Measurements from ENCODE around the gene CETP.
"Not testable (repeated sequence)": the region's sequence is repeated elsewhere in the genome, so short reads cannot be mapped to it uniquely, and the experiment has no call there.

CETP gene

GRCh38 chr16:56960681-56961281 is 969 bp upstream of the CETP start:
- no peak for DNase-seq

DNA sequence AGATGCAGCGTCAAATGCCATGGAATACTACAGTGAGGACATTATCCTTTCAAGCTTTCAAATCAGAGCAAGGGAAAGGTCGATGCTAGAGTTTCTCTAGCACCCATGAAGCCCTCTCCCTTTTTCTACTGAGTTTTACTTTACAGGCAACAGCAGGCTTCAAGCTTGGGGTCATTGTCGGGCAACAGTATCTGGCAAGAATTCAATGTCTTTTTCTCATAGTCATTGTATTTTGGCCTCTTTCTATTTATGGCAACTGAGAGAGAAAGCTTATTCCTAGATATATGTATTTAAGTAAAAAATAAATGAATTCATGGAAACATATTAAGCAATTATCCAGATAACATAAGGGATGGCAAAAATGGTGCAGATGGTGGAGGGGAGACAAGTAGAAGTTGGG is 364 bp upstream of the CETP start:
- no peak for DNase-seq

DNA sequence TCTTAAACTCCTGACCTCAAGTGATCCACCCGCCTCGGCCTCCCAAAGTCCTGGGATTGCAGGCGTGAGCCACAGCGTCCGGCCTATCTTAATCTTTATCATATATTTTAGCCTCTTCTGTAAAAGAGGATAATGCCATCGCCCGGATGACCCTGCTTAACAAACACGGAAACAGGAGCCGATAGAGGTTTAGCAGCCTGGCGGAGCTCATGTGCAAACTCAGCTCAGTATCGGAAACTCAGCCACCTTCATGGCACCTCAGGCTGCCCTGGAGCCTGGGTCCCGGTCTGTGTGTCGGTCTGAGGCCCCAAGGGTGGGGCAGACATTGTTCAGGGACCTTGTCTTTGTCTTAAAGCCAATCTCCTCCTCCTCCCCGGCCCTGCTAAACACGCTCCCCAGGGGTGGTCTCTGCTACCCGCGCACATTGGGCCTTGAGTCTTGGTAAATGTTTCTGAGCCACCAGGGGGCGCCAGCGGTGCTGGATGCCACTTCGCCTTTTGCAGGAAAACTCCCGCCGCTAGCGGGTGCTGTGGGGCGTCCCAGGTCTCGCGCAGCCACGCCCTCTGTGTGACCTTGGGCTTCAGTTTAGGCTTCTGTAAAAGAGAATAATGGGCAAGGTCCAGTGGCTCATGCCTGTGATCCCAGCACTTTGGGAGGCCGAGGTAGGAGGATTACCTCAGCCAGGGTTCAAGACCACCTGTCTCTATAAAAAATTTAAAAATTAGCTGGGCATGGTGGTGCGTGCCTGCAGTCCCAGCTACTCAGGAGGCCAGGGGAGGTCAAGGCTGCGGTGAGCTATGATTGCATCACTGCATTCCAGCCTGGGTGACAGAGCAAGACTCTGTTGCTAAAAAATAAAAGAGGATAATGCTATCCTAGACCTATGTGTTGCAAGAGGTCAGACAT is 2.7 kb downstream of the CETP start:
- no peak for DNase-seq

GRCh38 chr16:56965149-56966092 is 3.7 kb downstream of the CETP start:
- DNase-seq, result no peak

DNA sequence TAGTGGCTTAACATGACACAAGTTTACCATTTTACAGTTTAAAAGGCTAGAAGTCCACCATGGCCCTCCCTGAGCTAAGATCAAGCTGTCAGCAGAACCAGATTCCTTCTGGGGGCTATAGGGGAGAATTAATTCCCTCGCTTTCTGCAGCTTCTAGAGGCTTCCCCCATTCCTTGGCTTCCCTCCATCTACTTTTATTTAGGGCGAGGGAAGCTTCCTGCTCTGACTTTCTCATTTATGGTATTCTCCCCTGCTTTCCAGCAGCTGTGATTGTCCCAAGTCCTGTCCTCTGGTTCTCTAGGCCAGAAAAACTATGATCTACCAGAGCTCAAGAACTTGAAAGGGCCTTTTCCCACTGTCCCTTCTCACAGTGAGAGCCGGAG is 4.3 kb downstream of the CETP start:
- DNase-seq, result no peak

DNA sequence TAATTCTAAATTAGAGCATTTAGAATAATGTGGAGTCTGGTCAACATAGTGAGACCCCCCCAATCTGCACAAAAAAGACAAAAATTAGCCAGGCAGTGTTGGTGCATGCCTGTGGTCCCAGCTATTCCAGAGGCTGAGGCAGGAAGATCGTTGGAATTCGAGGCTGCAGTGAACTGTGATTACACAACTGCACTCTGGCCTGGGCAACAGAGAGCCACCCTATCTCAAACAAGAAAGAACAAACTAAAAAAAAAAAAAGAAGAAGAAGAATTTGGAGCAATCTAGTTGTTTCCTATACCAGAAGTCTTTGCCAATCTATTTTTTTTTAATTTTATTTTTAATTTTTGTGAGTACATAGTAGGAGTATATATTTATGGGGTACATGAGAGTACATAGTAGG is 6.0 kb downstream of the CETP start:
- no peak for DNase-seq

DNA sequence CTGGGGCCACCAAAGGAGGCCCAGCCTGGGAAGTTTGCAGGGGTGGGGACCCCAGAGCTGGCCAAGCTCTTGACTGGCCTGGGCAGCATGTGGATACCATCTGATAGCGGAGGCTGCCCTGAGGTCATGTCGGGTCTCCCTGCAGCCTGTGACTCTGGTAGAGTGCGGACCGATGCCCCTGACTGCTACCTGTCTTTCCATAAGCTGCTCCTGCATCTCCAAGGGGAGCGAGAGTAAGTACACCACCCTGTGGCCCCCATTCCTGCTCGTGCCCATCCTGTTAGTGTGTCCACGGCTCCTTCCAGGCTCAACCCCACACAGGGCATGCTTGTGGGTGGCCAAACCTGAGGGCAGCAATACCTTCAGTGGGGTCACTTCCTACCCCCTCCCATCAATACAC is 8.0 kb downstream of the CETP start:
- no peak for DNase-seq

- no peak for DNase-seq
Observed at GRCh38 chr16:56970934-56971767, 9.4 kb downstream of the CETP start.

GRCh38 chr16:56971768-56972043 is 10.0 kb downstream of the CETP start:
- no peak for DNase-seq

- DNase-seq, result no peak
Observed at GRCh38 chr16:56972403-56973293, 10.9 kb downstream of the CETP start.

- no peak for DNase-seq
Observed at GRCh38 chr16:56973294-56973689, 11.5 kb downstream of the CETP start.

GRCh38 chr16:56973899-56974298 is 12.1 kb downstream of the CETP start:
- not testable (repeated sequence) for DNase-seq

GRCh38 chr16:56974549-56975300 is 13.0 kb downstream of the CETP start:
- DNase-seq, result no peak

DNA sequence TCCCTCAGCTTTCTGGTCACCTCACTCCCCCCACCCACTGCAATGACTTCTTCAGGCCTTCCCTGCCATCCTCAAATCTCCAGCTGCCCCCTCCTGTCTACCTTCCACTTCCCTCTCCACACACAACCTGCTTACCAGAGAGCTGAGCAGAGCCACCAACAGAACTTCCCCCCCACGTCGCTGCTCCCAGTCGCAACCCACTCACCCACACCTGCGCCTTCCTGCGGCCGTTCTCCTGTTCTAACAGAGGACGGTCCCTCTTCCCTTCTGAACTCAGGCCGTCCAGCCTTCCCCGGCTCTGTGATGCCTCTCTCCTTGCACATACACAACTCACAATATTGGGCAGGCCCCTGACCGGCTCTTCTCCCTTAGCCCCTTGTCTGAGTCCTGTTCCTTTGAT is 14.0 kb downstream of the CETP start:
- no peak for DNase-seq

DNA sequence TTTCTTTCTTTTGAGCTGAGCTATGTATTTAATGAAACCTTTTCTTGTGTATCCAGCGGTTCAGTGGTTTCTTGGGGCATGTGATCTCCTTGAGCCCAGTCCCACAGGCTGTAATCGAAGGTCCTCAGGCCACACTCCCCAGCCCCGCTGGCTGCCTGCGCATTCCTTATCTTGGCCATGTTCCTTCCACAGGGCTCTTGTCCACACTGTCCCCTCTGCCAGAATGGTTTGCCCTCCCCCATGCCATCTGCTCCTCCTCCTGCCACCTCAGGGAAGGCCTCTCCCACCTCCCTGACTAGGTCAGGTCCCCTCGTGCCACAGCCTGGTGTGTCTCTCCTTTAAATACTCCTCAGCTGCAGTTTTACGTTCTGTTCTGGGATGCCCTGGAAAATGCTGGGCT is 15.5 kb downstream of the CETP start:
- no peak for DNase-seq

DNA sequence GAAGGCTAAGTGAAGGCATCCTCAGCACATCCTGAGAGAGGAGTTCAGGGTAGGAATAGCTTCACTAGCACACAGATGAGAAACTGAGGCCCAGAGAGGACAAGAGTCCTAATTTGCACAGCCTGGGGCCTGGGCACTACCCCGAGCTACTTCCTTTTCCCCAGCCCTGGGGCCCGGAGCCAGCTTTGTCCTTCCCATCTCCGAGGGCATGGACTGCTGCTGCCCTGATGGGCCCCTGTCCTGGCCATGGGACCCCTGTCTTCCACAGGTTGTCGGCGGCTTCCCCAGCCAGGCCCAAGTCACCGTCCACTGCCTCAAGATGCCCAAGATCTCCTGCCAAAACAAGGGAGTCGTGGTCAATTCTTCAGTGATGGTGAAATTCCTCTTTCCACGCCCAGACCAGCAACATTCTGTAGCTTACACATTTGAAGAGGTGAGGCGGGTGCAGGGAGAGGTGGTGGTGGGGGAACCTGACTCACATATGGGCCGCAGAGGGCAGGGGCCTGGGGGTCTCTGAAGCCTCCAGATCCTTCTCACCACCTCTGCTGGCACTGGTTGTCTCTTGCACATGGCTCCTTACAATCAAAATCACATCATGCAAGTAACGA is 16.2 kb downstream of the CETP start:
- DNase-seq, result no peak

DNA sequence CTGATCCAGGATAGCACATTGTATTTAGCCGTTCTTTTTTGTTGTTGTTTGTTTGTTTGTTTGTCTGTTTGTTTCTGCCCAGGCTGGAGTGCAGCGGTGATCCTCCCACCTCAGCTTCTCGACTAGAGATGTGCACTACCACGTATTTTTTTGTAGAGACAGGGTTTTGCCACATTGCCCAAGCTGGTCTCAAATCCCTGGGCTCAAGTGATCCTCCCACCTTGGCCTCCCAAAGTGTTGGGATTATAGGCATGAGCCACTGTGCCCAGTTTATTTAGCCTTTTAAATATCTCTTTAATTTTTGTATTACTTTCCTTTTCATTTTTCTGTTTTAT is 18.4 kb downstream of the CETP start:
- no peak for DNase-seq

DNA sequence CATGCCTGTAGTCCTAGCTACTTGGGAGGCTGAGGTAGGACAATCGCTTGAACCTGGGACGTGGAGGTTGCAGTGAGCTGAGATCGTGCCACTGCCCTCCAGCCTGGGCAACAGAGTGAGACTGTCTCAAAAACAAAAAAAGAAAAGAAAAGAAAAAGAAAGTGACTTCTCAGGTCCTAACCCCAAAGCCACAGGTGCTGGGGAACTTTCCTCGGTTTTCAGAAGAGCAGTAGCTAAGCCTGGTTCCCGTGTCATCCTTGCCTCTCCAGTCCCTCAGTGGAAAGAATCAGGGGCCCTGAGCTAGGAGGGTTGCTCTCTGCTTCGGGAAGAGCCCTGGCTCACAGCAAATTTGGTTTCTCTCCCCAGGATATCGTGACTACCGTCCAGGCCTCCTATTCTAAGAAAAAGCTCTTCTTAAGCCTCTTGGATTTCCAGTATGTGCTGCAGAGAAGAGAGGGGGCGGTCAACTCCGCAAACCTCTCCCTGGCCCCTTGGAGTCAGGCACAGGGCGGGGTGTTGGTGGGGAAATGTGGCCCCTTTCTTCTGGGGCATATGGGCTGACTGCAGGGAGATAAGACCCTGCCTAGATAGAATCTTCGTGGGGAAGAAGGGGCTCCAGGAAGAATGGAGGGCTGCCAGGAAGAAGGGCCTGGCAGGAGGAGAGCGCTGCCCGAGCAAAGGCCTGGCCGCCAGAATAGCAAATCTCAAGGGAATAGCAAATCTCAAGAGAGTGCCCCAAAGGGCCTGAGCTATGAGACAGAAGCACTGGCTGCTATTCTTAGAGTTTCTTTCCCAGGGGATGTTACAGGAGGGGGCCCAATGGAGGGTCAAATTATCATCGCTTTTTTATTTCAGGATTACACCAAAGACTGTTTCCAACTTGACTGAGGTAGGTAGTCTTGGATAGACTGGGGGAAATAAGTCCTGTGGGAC is 19.3 kb downstream of the CETP start:
- no peak for DNase-seq

DNA sequence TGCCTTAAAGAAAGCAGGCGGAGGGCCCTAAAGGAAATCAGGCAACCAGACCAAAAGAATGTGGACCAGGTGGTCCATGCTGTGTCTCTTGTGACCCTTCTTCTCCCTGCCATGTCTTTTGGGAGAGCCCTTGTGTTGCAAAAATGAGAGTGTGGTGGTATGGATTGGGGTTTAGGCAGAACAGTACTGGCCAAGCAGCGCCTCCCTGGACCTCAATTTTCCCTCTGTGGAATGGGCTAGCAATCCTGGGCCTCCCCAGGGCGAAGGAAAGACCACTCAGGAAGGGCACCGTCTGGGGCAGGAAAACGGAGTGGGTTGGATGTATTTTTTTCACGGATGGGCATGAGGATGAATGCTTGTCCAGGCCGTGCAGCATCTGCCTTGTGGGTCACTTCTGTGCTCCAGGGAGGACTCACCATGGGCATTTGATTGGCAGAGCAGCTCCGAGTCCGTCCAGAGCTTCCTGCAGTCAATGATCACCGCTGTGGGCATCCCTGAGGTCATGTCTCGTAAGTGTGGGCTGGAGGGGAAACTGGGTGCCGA is 20.1 kb downstream of the CETP start:
- DNase-seq, result no peak
